ENCODE data around the gene ARRB1. TPM values are rescaled to one million over a fixed set of nuclear protein-coding genes. Genes with fewer than 3 reads are reported as not detected.

The ARRB1 gene
- total RNA-seq, 1 donor from 2014 or later = 70.8 TPM

DNA sequence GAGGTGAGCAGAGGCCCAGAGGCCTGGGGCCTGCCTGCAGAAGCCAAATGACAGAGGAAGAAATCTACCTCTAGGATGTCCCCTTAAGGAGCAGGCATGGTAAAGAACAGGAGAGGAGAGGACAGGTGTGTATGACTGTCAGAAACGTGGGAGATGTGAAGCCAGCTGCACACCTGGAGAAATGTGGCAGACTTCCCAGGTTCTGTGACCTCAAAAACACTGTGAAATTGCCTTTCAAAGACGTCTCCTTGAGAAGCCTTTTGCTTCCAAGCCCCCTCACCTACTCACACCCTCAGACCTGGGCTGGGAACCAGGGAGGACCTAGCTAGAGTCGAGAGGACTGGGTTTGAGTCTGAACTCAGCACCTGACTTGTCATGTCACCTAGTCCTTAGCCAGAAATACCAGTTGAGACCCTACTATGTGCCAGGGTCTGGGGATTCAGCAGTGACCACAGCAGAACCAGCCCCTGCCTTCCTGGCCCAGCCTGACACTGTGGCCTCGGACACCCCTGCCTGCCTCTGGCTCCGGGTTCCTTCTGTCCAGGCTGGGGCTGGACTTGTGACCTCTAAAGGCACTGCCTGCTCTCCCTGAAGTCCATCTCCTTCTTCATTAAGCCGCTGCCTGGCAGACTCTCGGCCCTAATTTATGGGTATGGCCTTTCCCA lies 105.3 kb downstream of the ARRB1 start:
- intact Hi-C loops (cut with DNase I) = loop anchor here (10.0 kb wide), 3 partner anchors 101 to 311 kb away; no protein-coding TSS in a partner anchor
- peak; percentile 26 for DNase-seq (ENCODE audit: low spot score)
- ATAC-seq = no peak

DNA sequence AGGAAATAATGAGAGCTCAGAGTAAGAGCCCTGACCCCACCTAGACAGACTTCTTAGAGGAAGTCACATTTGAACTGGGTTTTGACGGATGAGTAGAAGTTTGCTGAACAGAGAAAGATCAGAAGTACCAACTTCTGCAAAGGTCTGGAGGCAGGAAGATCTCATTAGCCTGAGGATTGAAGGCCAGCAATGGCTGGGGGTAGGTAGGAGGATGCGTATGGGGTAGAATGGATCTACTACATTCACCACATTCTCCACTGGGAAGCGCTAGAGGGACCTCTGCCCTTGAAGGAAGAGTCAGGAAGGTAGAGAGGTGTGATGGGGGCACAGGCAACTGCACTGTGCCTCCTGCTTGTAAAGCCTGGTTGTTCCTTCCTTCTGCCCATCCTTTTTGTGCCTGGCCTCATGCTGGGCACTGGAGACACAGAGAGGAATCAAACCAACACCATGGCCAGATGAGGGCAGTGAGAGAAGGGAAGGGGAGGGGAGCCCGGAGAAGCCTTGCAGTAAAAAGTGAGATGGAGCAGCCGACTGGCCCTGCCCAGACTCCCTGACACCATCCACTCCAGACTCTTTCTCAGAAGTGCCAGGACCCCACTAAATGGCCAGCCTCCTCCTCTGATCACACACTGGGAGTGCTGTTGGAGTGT lies 106.0 kb downstream of the ARRB1 start:
- no peak for ATAC-seq
- intact Hi-C loops (cut with DNase I) = loop anchor here (10.0 kb wide), 3 partner anchors 101 to 311 kb away; no protein-coding TSS in a partner anchor
- DNase-seq (ENCODE audit: low spot score) = peak; percentile 21

GRCh38 chr11:75244052-75244814 lies 107.2 kb downstream of the ARRB1 start:
- intact Hi-C loops (cut with DNase I) = loop anchor here (10.0 kb wide), 3 partner anchors 99 to 309 kb away; no protein-coding TSS in a partner anchor
- no peak for ATAC-seq
- peak; percentile 31 for DNase-seq (ENCODE audit: low spot score)

- DNase-seq (ENCODE audit: low spot score) = peak; percentile 39
- no peak for ATAC-seq
- intact Hi-C loops (cut with DNase I) = loop anchor here (10.0 kb wide), 3 partner anchors 98 to 308 kb away; no protein-coding TSS in a partner anchor
These were observed 108.5 kb downstream of the ARRB1 start for GRCh38 chr11:75242722-75243600.

GRCh38 chr11:75241906-75242644 lies 109.4 kb downstream of the ARRB1 start:
- DNase-seq (ENCODE audit: low spot score) (peak; percentile 49), ATAC-seq (no peak)
- intact Hi-C loops (cut with DNase I) = loop anchor here (10.0 kb wide), 3 partner anchors 97 to 307 kb away; no protein-coding TSS in a partner anchor

DNA sequence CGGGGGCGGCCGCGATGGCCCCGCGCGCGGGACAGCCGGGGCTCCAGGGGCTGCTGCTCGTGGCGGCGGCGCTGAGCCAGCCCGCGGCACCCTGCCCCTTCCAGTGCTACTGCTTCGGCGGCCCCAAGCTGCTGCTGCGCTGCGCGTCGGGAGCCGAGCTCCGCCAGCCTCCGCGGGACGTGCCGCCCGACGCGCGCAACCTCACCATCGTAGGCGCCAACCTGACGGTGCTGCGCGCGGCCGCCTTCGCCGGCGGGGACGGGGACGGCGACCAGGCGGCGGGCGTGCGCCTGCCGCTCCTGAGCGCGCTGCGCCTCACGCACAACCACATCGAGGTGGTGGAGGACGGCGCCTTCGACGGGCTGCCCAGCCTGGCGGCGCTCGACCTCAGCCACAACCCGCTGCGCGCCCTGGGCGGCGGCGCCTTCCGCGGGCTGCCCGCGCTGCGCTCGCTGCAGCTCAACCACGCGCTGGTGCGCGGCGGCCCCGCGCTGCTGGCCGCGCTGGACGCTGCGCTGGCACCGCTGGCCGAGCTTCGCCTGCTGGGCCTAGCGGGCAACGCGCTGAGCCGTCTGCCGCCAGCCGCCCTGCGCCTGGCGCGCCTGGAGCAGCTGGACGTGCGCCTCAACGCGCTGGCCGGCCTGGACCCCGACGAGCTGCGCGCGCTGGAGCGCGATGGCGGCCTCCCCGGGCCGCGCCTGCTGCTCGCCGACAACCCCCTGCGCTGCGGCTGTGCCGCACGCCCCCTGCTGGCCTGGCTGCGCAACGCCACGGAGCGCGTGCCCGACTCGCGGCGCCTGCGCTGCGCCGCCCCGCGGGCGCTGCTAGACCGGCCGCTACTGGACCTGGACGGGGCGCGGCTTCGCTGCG lies 110.2 kb downstream of the ARRB1 start:
- ATAC-seq (peak; percentile 78), DNase-seq (ENCODE audit: low spot score) (peak; percentile 90)
- intact Hi-C loops (cut with DNase I) = loop anchor here (10.0 kb wide), 3 partner anchors 96 to 306 kb away; no protein-coding TSS in a partner anchor

DNA sequence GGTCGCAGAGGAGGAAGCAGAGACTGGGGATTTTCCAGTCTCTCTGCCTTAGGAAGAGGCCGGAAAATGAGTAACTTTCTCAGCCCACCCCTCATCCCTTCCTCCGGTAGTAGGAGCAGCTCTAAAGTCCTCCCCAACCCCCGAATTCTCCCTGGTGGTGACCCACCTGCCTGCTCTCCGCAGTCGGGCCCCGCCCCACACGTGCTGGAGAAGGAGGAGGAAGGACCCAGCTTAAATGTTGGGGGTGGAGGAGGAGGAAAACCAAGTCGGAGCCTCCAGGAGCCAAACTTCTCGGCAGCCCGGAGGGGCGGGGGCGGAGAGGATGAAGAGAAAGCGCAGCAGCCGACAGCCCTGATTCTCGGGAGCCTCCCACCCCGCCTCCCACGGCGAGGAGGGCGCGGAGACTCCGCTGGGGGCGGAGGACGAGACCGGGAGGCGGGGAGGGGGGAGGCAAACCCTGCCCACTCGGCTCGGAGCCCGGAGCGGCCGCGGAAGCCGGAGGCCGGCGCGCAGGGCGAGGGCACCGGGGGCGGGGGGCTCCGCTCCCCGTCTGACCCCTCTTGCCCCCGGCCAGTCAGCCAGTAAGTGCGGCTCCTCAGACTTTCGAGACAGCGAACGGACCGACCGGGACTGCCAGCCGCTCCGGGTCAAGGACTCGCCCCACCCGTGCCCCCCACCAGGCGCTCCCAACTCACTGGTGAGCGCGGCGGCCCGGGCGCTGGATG lies 111.0 kb downstream of the ARRB1 start, which contains the start of gene TPBGL:
Gene TPBGL (plus strand): TSS at position 464 of the 725 bp plus-strand sequence. CDS start 276 bp downstream, outside the sequence.
- intact Hi-C loops (cut with DNase I) = loop anchor here (10.0 kb wide), 3 partner anchors 96 to 306 kb away; no protein-coding TSS in a partner anchor
- ATAC-seq = peak; percentile 23

DNA sequence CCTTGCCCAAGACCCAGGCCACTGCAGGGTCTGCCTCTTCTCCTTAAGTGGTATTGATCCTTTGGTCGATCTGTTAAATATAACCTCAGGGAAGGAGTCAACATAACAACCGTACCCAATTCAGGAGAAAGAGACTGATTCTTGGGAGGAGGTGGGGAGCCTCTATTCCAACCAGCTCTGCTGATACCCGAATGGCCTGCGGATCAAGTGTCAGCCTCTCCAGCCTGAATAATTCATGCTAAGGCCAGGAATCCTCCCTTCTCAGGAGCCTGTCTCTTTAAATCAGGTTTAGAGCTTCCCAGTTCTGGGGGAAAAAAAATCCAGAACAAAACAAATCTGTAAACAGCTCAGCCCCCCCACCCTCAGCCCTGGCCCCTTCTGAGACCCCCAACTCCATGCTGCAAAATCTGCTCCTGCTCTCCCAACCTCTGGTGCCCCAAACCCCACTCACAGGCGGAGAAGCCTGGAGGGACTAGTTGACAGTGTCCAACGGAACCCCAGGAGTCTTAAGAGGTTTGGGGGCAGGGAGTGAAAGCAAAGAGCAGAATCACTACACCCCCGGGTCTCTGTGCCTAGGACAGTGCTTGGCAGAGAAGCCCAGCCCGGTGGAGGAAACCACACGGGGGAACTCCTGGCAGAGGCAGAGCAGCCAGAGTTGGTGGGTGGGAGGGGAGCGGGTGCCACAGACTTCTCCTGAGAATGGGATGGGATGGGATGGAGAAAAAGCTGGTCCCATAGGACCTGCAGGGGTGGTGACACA lies 111.8 kb downstream of the ARRB1 start:
- ATAC-seq (no peak), DNase-seq (ENCODE audit: low spot score) (peak; percentile 45)
- intact Hi-C loops (cut with DNase I) = loop anchor here (10.0 kb wide), 3 partner anchors 95 to 305 kb away; no protein-coding TSS in a partner anchor

More for the DNA sequence above, 111.0 kb downstream of the ARRB1 start, which contains the start of gene TPBGL:
- DNase-seq (ENCODE audit: low spot score) = peak; percentile 68

GRCh38 chr11:75238595-75239440 lies 112.6 kb downstream of the ARRB1 start:
- DNase-seq (ENCODE audit: low spot score) (peak; percentile 31), ATAC-seq (no peak)
- intact Hi-C loops (cut with DNase I) = no loop called here

DNA sequence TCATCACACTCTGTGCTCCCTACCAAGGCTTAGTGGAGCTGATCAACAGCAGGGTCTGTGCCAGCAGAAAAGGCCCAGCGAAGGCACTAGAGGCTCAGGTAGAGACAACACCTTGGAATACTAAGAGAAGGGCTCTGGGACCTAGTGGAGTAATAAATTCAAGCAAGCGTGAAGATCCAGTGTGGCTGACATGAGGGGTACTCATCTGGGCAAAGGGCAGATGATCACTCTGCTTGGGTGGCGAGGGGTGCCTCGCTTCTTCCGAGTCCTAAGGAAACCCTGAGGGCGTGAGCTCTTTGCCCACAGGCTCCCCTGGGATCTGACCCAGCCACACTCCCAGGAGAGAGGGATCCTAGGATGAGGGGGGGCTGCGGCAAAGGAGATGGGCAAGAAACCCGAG lies 114.4 kb downstream of the ARRB1 start:
- no peak for DNase-seq (ENCODE audit: low spot score)

GRCh38 chr11:75236062-75236461 lies 115.4 kb downstream of the ARRB1 start:
- DNase-seq (ENCODE audit: low spot score) (no peak), ATAC-seq (no peak)
- intact Hi-C loops (cut with DNase I) = no loop called here

More for the DNA sequence above, 114.4 kb downstream of the ARRB1 start:
- intact Hi-C loops (cut with DNase I) = no loop called here
- no peak for ATAC-seq

- ATAC-seq (peak; percentile 38), DNase-seq (ENCODE audit: low spot score) (no peak)
- intact Hi-C loops (cut with DNase I) = no loop called here
These were observed 117.7 kb downstream of the ARRB1 start for GRCh38 chr11:75233754-75234172.

- ATAC-seq (no peak), DNase-seq (ENCODE audit: low spot score) (no peak)
- intact Hi-C loops (cut with DNase I) = no loop called here
These were observed 120.8 kb downstream of the ARRB1 start for GRCh38 chr11:75230621-75231020.

- ATAC-seq (no peak), DNase-seq (ENCODE audit: low spot score) (no peak)
- intact Hi-C loops (cut with DNase I) = no loop called here
These were observed 122.0 kb downstream of the ARRB1 start for GRCh38 chr11:75229466-75229865.
